Endodermal cell (in vitro differentiated cells): Measurements from ENCODE around the gene HTD2. TPM values are rescaled to one million over a fixed set of nuclear protein-coding genes. Genes with fewer than 3 reads are reported as not detected.

Source experiments
- DNase-seq: peaks from one replicate; pipeline ENCODE4 v3.0.0-alpha.2; 2017
- H3K27ac ChIP-seq: 2 replicates; pipeline ENCODE4 v1.5.1; 2013; ENCODE audit warnings: mild to moderate bottlenecking, low read depth, low read length, moderate library complexity
- H3K27me3 ChIP-seq: 2 replicates; pipeline ENCODE4 v1.6.1; 2013; ENCODE audit warnings: mild to moderate bottlenecking, low read length, moderate library complexity; ENCODE audit not compliant: insufficient read depth, control insufficient read depth, poor library complexity, severe bottlenecking
- H3K36me3 ChIP-seq: 2 replicates; pipeline ENCODE4 v1.7.0; 2013; ENCODE audit warnings: mild to moderate bottlenecking, low read length, moderate library complexity; ENCODE audit not compliant: control insufficient read depth, insufficient read depth
- H3K4me1 ChIP-seq: one replicate; pipeline ENCODE4 v1.7.0; 2013; ENCODE audit warnings: low read length; ENCODE audit not compliant: control insufficient read depth, insufficient read depth
- H3K4me3 ChIP-seq: 2 replicates; pipeline ENCODE4 v1.5.1; 2013; ENCODE audit warnings: mild to moderate bottlenecking, low read length, moderate library complexity
- H3K9ac ChIP-seq: 2 replicates; pipeline ENCODE4 v1.6.1; 2013; ENCODE audit warnings: mild to moderate bottlenecking, low read length, moderate library complexity; ENCODE audit not compliant: poor library complexity, severe bottlenecking; ENCODE audit errors: extremely low read depth
- H3K9me3 ChIP-seq: 2 replicates; pipeline ENCODE4 v1.6.1; 2013; ENCODE audit warnings: mild to moderate bottlenecking, low read length, moderate library complexity; ENCODE audit not compliant: control insufficient read depth
- H3K27ac Mint-ChIP-seq: 2 replicates; pipeline ENCODE4 v1.8.0; 2020; ENCODE audit warnings: mixed read lengths
- H3K27me3 Mint-ChIP-seq: 2 replicates; pipeline ENCODE4 v1.8.0; 2021; ENCODE audit warnings: mild to moderate bottlenecking, mixed read lengths; ENCODE audit not compliant: insufficient read depth
- H3K36me3 Mint-ChIP-seq: 2 replicates; pipeline ENCODE4 v1.8.0; 2020; ENCODE audit warnings: low read depth, mixed read lengths
- H3K4me1 Mint-ChIP-seq: 2 replicates; pipeline ENCODE4 v1.8.0; 2020; ENCODE audit warnings: mixed read lengths
- H3K4me3 Mint-ChIP-seq: 2 replicates; pipeline ENCODE4 v1.8.0; 2020; ENCODE audit warnings: mild to moderate bottlenecking, moderate library complexity, mixed read lengths
- H3K9me3 Mint-ChIP-seq: 2 replicates; pipeline ENCODE4 v1.8.0; 2020; ENCODE audit warnings: mild to moderate bottlenecking, mixed read lengths
- CTCF ChIP-seq: fragments of 200-600 bp; sonication (generic); conservative IDR thresholded peaks from 2 replicates; pipeline ENCODE4 v1.5.0; 2021; ENCODE audit warnings: antibody characterized with exemption, mild to moderate bottlenecking
- WGBS, 2 experiments: methylation state at CpG; one replicate each; pipeline versions ENCODE4 v1.1.5 to v1.1.7; 2013; ENCODE audit warnings: missing lambda C conversion rate in 2 of 2, mixed read lengths in 1 of 2; ENCODE audit not compliant: insufficient coverage in 1 of 2, insufficient read length in 1 of 2; 5-methylcytosine and 5-hydroxymethylcytosine counted together
- long read RNA-seq, 4 experiments: library from polyadenylated mRNA in 2 of 4; library from RNA in 1 of 4; library from capped mRNA in 1 of 4; stranded (forward) in 3 of 4; unstranded in 1 of 4; transcript quantifications; one replicate each; pipeline ENCODE4 v2.0.0, GENCODE V29; 2020 to 2021; ENCODE audit warnings: inconsistent platforms in 1 of 4
- polyA plus RNA-seq, 2 experiments: library from polyadenylated mRNA; stranded (reverse); fragments of 50-300 nt; gene quantifications; one replicate each; pipeline ENCODE4 v1.2.3, GENCODE V29; 2013
- total RNA-seq, 2 donors: library from RNA; stranded (reverse); fragmentation: NEBNext Ultra II Directional in 1 of 2; extraction: Animal tissue kit (Norgen Biotek cat#: 25700) in 1 of 2; gene quantifications; 2 replicates in 1 of 2; 3 replicates in 1 of 2; pipeline ENCODE4 v1.2.1, GENCODE V29; 2021

Gene HTD2
- 10 to 100 TPM; 10.5 to 13.7 TPM for total RNA-seq
- 11.7 TPM for polyA plus RNA-seq (2013, experiment 1 of 2)
- polyA plus RNA-seq (2013, experiment 2 of 2), result 8.9 TPM
- long read RNA-seq, experiment 1, partial matches to known transcripts, result 0 of 4 reads
- long read RNA-seq, experiment 1, other reads (novel, unspliced or antisense), result 0 of 4 reads
- long read RNA-seq, experiment 2, transcript HTD2-201 (5 exons, 1,508 nt), result major isoform, 13 of 21 reads
- long read RNA-seq, experiment 2, transcript HTD2-206 (5 exons, 1,378 nt), result minor isoform, 8 of 21 reads
- long read RNA-seq, experiment 2, partial matches to known transcripts, result 0 of 21 reads
- long read RNA-seq, experiment 2, other reads (novel, unspliced or antisense), result 0 of 21 reads
- long read RNA-seq, experiment 3, transcript HTD2-206 (5 exons, 1,378 nt), result major isoform, 24 of 41 reads
- long read RNA-seq, experiment 3, transcript HTD2-201 (5 exons, 1,508 nt), result minor isoform, 16 of 41 reads
- long read RNA-seq, experiment 3, partial matches to known transcripts, result 0 of 41 reads
- long read RNA-seq, experiment 3, other reads (novel, unspliced or antisense), result 0 of 41 reads
- long read RNA-seq, experiment 4, transcript HTD2-206 (5 exons, 1,378 nt), result major isoform, 21 of 42 reads
- long read RNA-seq, experiment 4, transcript HTD2-201 (5 exons, 1,508 nt), result minor isoform, 20 of 42 reads
- long read RNA-seq, experiment 4, partial matches to known transcripts, result 0 of 42 reads
- long read RNA-seq, experiment 4, other reads (novel, unspliced or antisense), result 0 of 42 reads

DNA sequence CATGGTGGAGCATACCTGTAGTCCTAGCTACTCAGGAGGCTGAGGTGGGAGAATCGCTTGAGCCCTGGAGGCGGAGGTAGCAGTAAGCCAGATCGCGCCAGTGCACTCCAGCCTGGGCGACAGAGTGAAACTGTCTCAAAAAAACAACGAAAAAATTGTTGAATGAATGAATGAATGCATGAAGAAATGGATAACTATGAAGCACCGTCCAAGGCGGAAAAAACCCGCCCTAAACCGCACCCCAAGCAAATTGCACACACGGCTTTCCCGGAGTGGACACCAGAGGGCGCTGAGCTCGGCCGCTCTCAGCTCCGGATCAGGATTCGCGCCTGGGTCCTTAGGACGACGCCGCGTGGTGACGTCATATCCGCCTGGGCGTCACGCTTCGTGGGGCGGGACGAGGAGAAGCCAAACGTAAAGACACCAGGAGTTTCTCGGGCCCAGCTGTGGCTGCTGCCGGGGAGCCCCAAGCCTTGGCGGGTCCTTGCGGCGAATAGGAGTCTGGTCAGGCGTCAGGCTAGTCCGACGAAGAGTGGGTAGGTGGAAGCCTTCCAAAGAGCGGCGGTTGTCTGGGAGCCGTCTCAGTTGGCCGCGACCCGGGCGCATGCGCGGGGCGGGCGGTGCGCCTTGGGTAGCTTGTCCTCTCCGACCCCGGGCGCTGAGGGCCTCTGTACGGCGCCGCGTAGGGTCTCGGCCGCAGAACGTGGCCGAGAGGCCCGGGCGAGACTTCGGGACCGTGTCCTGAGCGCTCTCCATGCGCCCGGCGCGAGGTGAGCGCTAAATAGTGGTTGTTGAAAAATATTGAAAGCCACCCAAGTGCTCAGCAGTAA is at the start of gene HTD2, which contains the start of gene RPP14:
Gene HTD2, plus strand, starts transcription at position 639 of the 830 bp plus-strand sequence. CDS start 11,094 bp downstream, outside the sequence.
Gene RPP14, plus strand, starts transcription at position 364 of the 830 bp plus-strand sequence. CDS start 4,085 bp downstream, outside the sequence.
- peak within 1 kb of the TSS; percentile 92 for H3K27ac ChIP-seq
- peak; percentile 99 for TF ChIP-seq CTCF

DNA sequence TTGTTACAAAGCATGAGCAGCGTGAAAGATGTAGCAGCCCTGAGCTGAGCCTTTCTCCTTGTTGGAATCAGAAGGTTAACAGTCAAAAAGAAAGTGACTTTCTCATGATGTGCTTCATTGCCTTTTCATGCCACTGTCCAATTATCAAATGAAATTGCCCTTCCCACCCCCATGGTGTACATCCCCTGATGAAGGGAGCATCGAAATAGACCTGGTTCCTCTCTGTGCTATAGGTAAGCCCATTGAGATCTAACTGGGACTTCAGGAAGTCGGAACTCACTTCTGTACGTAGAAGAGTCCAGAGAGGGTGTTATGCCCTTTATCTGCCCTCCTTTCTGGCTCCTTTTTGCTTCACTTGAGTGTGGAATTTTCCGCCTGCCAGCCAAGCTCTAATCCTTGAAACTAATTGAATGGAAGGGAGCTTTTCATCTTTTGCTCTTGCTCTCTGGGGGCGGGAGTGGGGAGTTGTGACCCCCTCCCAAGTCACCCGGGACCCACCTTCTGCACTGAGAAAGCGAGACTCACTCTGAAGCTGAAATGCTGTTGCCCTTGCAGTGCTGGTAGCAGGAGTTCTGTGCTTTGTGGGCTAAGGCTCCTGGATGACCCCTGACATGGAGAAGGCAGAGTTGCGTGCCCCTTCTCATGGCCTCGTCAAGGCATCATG is 47.8 kb upstream of the HTD2 start:
- peak; percentile 26 for DNase-seq
- no peaks in the 10 kb centered on the region for H3K27me3 Mint-ChIP-seq
- H3K36me3 Mint-ChIP-seq, result peaks cover 16% of the 10 kb centered on the region
- H3K27ac Mint-ChIP-seq, result no peak overlapping the region
- Histone ChIP-seq H3K27me3 (no peaks in the 10 kb centered on the region), H3K4me3 (no peak overlapping the region), H3K9me3 (no peaks in the 10 kb centered on the region), H3K27ac (peak overlapping the region; percentile 14), H3K36me3 (no peaks in the 10 kb centered on the region), H3K9ac (no peak overlapping the region), H3K4me1 (no peaks in the 10 kb centered on the region)
- TF ChIP-seq CTCF, result no peak
- no peaks in the 10 kb centered on the region for H3K9me3 Mint-ChIP-seq
- no peak overlapping the region for H3K4me3 Mint-ChIP-seq
- 80 to 86% methylated on average over 9 to 10 of the region's 10 CpGs for WGBS, 2 experiments
- H3K4me1 Mint-ChIP-seq, result no peaks in the 10 kb centered on the region

More for the DNA sequence above, at the start of gene HTD2, which contains the start of gene RPP14:
- Mint-ChIP-seq H3K4me1 (peaks cover 17% of the 10 kb centered on the region), H3K9me3 (no peaks in the 10 kb centered on the region), H3K36me3 (peaks cover 25% of the 10 kb centered on the region), H3K4me3 (peak within 1 kb of the TSS; percentile 98), H3K27ac (peak within 1 kb of the TSS; percentile 100), H3K27me3 (peaks cover 20% of the 10 kb centered on the region)
- H3K27me3 ChIP-seq, result peaks cover 11% of the 10 kb centered on the region
- peaks cover 29% of the 10 kb centered on the region for H3K36me3 ChIP-seq
- DNase-seq, result peak; percentile 99
- H3K4me1 ChIP-seq, result peaks cover 9% of the 10 kb centered on the region
- no peaks in the 10 kb centered on the region for H3K9me3 ChIP-seq
- peak within 1 kb of the TSS; percentile 93 for H3K9ac ChIP-seq
- H3K4me3 ChIP-seq, result peak within 1 kb of the TSS; percentile 87
- WGBS, 2 experiments, result 7 to 19% methylated on average over 29 to 71 of the region's 71 CpGs
